K562 (cell line): ENCODE results near the gene SLC29A2. TPM values are rescaled to one million over a fixed set of nuclear protein-coding genes. Genes with fewer than 3 reads are reported as not detected.

Source experiments
- CBX8 ChIP-seq: fragments of 200-600 bp; sonication (generic); IDR thresholded peaks from 2 replicates; pipeline ENCODE4 v1.6.1; 2012; ENCODE audit warnings: borderline replicate concordance, mixed run types, low read depth, mild to moderate bottlenecking, moderate library complexity, mixed read lengths, low read length, control low read depth, inconsistent platforms; ENCODE audit not compliant: poor library complexity, severe bottlenecking; ENCODE audit errors: extremely low read depth
- CHD4 ChIP-seq: fragments of 200-600 bp; sonication (generic); IDR thresholded peaks from 3 replicates; pipeline ENCODE4 v1.6.1; 2012; ENCODE audit warnings: low read depth, mild to moderate bottlenecking, mixed read lengths, low read length, inconsistent platforms; ENCODE audit not compliant: insufficient read depth, insufficient replicate concordance, poor library complexity, severe bottlenecking
- DACH1 ChIP-seq: fragments of 450-650 bp; IDR thresholded peaks from 2 replicates; pipeline ENCODE4 v1.6.1; 2018; ENCODE audit not compliant: partially characterized antibody
- DDX20 ChIP-seq: fragments of 450-650 bp; IDR thresholded peaks from 2 replicates; pipeline ENCODE4 v1.6.1; 2016; ENCODE audit warnings: missing genetic modification characterization, low read depth, mild to moderate bottlenecking, missing compliant biosample characterization, moderate library complexity
- ETS1 ChIP-seq: conservative IDR thresholded peaks from 2 replicates; pipeline ENCODE4 v1.6.1; 2011; ENCODE audit warnings: low read depth, mild to moderate bottlenecking, low read length; ENCODE audit not compliant: control insufficient read depth
- HLTF ChIP-seq: fragments of 450-650 bp; IDR thresholded peaks from 2 replicates; pipeline ENCODE4 v1.6.1; 2016
- POLR3G ChIP-seq: IDR thresholded peaks from 2 replicates; pipeline ENCODE4 v1.6.1; 2011; ENCODE audit not compliant: insufficient read length, insufficient replicate concordance; ENCODE audit errors: extremely low read depth
- RBM14 ChIP-seq: fragments of 200-400 bp; formaldehyde crosslinking; IDR thresholded peaks from 2 replicates; pipeline ENCODE4 v1.6.1; 2018; ENCODE audit warnings: low read depth, mild to moderate bottlenecking, low read length, moderate library complexity, borderline replicate concordance; ENCODE audit not compliant: insufficient read depth
- RFX5 ChIP-seq: IDR thresholded peaks from 2 replicates; pipeline ENCODE4 v1.6.1; 2011; ENCODE audit warnings: low read depth, mild to moderate bottlenecking, improper control_type of control experiment, low read length
- ZBTB2 ChIP-seq: fragments of 450-650 bp; IDR thresholded peaks from 2 replicates; pipeline ENCODE4 v1.6.1; 2016; ENCODE audit warnings: antibody characterized with exemption
- ZBTB8A ChIP-seq: fragments of 450-650 bp; IDR thresholded peaks from 2 replicates; pipeline ENCODE4 v1.6.1; 2018; ENCODE audit warnings: mild to moderate bottlenecking, moderate library complexity; ENCODE audit not compliant: partially characterized antibody
- ZNF586 ChIP-seq: fragments of 450-650 bp; formaldehyde crosslinking; conservative IDR thresholded peaks from 2 replicates; pipeline ENCODE4 v1.4.0; 2020; ENCODE audit warnings: mild to moderate bottlenecking, moderate library complexity
- ZNF644 ChIP-seq: fragments of 200-800 bp; sonication (Bioruptor generic); IDR thresholded peaks from 2 replicates; pipeline ENCODE4 v1.6.1; 2016; ENCODE audit warnings: low read depth, missing genetic modification characterization, missing compliant biosample characterization
- polyA plus RNA-seq, 8 experiments: library from polyadenylated mRNA; depleted of rRNA in 4 of 8; stranded (reverse) in 5 of 8; unstranded in 3 of 8; fragments of >200 nt; fragmentation: Nextera tagmentation in 2 of 8; fragmentation: Illumina TruSeq in 1 of 8; extraction: Ambion mirVana in 2 of 8; extraction: Trizol in 1 of 8; gene quantifications; 2 replicates each; pipeline versions ENCODE4 v1.2.1 to v1.2.3, GENCODE V29; 2011 to 2014; ENCODE audit warnings: inconsistent platforms in 1 of 8, missing spikeins in 1 of 8
- total RNA-seq, 7 experiments: library from RNA; depleted of rRNA in 6 of 7; stranded (reverse); fragments of >200 nt in 6 of 7; fragmentation: Illumina TruSeq in 2 of 7; extraction: Trizol in 2 of 7; gene quantifications; 2 replicates each; pipeline versions ENCODE4 v1.2.1 to v1.2.3, GENCODE V29; 2011 to 2021; ENCODE audit warnings: low replicate concordance in 1 of 7
- TF ChIP-seq, protein P1 (sequence below): sonication (generic); formaldehyde crosslinking; IDR thresholded peaks from 2 replicates; pipeline ENCODE4 v1.8.0; 2023; ENCODE audit warnings: missing genetic modification reagents, mild to moderate bottlenecking, borderline replicate concordance
- TF ChIP-seq, protein P2 (sequence below): sonication (generic); formaldehyde crosslinking; IDR thresholded peaks from 2 replicates; pipeline ENCODE4 v1.8.0; 2022; ENCODE audit warnings: mild to moderate bottlenecking, missing genetic modification reagents, borderline replicate concordance

The SLC29A2 gene
- total and polyA plus RNA-seq, 9 of the 15 experiments (the other 6 are each of a cell fraction or from before 2014, with no cell fraction given): 2.4 to 48.6 (median 14.2) TPM

- TF ChIP-seq DACH1: no peak
- TF ChIP-seq CHD4: no peak
- peak; percentile 54; the same call in 1 of the 2 replicates for TF ChIP-seq ZBTB2
- TF ChIP-seq DDX20 (tag): no peak
- TF ChIP-seq ETS1: peak; percentile 74; the same call in 1 of the 2 replicates
- no peak for TF ChIP-seq ZBTB8A
- TF ChIP-seq RFX5: peak; percentile 65; the same call in 1 of the 2 replicates
- TF ChIP-seq, protein P1, sequence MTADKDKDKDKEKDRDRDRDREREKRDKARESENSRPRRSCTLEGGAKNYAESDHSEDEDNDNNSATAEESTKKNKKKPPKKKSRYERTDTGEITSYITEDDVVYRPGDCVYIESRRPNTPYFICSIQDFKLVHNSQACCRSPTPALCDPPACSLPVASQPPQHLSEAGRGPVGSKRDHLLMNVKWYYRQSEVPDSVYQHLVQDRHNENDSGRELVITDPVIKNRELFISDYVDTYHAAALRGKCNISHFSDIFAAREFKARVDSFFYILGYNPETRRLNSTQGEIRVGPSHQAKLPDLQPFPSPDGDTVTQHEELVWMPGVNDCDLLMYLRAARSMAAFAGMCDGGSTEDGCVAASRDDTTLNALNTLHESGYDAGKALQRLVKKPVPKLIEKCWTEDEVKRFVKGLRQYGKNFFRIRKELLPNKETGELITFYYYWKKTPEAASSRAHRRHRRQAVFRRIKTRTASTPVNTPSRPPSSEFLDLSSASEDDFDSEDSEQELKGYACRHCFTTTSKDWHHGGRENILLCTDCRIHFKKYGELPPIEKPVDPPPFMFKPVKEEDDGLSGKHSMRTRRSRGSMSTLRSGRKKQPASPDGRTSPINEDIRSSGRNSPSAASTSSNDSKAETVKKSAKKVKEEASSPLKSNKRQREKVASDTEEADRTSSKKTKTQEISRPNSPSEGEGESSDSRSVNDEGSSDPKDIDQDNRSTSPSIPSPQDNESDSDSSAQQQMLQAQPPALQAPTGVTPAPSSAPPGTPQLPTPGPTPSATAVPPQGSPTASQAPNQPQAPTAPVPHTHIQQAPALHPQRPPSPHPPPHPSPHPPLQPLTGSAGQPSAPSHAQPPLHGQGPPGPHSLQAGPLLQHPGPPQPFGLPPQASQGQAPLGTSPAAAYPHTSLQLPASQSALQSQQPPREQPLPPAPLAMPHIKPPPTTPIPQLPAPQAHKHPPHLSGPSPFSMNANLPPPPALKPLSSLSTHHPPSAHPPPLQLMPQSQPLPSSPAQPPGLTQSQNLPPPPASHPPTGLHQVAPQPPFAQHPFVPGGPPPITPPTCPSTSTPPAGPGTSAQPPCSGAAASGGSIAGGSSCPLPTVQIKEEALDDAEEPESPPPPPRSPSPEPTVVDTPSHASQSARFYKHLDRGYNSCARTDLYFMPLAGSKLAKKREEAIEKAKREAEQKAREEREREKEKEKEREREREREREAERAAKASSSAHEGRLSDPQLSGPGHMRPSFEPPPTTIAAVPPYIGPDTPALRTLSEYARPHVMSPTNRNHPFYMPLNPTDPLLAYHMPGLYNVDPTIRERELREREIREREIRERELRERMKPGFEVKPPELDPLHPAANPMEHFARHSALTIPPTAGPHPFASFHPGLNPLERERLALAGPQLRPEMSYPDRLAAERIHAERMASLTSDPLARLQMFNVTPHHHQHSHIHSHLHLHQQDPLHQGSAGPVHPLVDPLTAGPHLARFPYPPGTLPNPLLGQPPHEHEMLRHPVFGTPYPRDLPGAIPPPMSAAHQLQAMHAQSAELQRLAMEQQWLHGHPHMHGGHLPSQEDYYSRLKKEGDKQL (CRISPR knock-in tag): no peak
- no peak for TF ChIP-seq ZNF644 (tag)
- TF ChIP-seq, protein P2, sequence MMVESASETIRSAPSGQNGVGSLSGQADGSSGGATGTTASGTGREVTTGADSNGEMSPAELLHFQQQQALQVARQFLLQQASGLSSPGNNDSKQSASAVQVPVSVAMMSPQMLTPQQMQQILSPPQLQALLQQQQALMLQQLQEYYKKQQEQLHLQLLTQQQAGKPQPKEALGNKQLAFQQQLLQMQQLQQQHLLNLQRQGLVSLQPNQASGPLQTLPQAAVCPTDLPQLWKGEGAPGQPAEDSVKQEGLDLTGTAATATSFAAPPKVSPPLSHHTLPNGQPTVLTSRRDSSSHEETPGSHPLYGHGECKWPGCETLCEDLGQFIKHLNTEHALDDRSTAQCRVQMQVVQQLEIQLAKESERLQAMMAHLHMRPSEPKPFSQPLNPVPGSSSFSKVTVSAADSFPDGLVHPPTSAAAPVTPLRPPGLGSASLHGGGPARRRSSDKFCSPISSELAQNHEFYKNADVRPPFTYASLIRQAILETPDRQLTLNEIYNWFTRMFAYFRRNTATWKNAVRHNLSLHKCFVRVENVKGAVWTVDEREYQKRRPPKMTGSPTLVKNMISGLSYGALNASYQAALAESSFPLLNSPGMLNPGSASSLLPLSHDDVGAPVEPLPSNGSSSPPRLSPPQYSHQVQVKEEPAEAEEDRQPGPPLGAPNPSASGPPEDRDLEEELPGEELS (CRISPR knock-in tag): no peak
- peak; percentile 28 for TF ChIP-seq POLR3G
- TF ChIP-seq CBX8: no peak
- TF ChIP-seq ZNF586 (CRISPR knock-in tag): no peak
- no peak for TF ChIP-seq RBM14
- TF ChIP-seq HLTF: peak; percentile 66; the same call in 1 of the 2 replicates
These were observed 23.9 kb downstream of the SLC29A2 start, which contains the start of gene B4GAT1 (continued) for GRCh38 chr11:66347425-66348276.
